ENCODE data around the gene MARF1. TPM values are rescaled to one million over a fixed set of nuclear protein-coding genes. Genes with fewer than 3 reads are reported as not detected.
"Not testable (repeated sequence)": the region's sequence is repeated elsewhere in the genome, so short reads cannot be mapped to it uniquely, and the experiment has no call there.

Gene MARF1
- total RNA-seq, 2 experiments from 2014 or later: 79.9 to 101 TPM

- DNase-seq: no peak
- Mint-ChIP-seq H3K4me3 (no peak overlapping the region), H3K4me1 (no peaks in the 10 kb centered on the region), H3K27me3 (no peaks in the 10 kb centered on the region), H3K36me3 (ENCODE audit: low read depth) (peaks cover 57% of the 10 kb centered on the region), H3K9me3 (no peaks in the 10 kb centered on the region), H3K27ac (no peak overlapping the region)
- CTCF ChIA-PET: no interaction called here
- POLR2A ChIA-PET: no interaction called here
Observed at GRCh38 chr16:15611610-15612009, 31.3 kb downstream of the MARF1 start.

- POLR2A ChIA-PET: no interaction called here
Observed at GRCh38 chr16:15610369-15610871, 32.5 kb downstream of the MARF1 start.

GRCh38 chr16:15609286-15609649 lies 33.7 kb downstream of the MARF1 start:
- ChIA-PET POLR2A (no interaction called here), CTCF (no interaction called here)
- H3K4me1 Mint-ChIP-seq: no peaks in the 10 kb centered on the region
- no peaks in the 10 kb centered on the region for H3K9me3 Mint-ChIP-seq
- peaks cover 63% of the 10 kb centered on the region for H3K36me3 Mint-ChIP-seq (ENCODE audit: low read depth)
- H3K27me3 Mint-ChIP-seq: no peaks in the 10 kb centered on the region
- H3K27ac Mint-ChIP-seq: no peak overlapping the region
- no peak for DNase-seq
- H3K4me3 Mint-ChIP-seq: no peak overlapping the region

More at GRCh38 chr16:15610369-15610871, 32.5 kb downstream of the MARF1 start:
- Mint-ChIP-seq H3K9me3 (no peaks in the 10 kb centered on the region), H3K27ac (no peak overlapping the region), H3K4me1 (no peaks in the 10 kb centered on the region), H3K27me3 (no peaks in the 10 kb centered on the region), H3K4me3 (no peak overlapping the region), H3K36me3 (ENCODE audit: low read depth) (peaks cover 59% of the 10 kb centered on the region)
- no peak for DNase-seq
- CTCF ChIA-PET: interaction anchor here (0.5 to 0.9 kb wide), 4 partner anchors 13 to 446 kb away, joined by 3 read pairs; no protein-coding TSS in a partner anchor

GRCh38 chr16:15608398-15609285 lies 34.3 kb downstream of the MARF1 start:
- ChIA-PET CTCF (interaction anchor here (0.6 to 1.9 kb wide), 2 partner anchors 12 to 182 kb away, joined by 3 to 7 read pairs; no protein-coding TSS in a partner anchor), POLR2A (no interaction called here)
- Mint-ChIP-seq H3K9me3 (no peaks in the 10 kb centered on the region), H3K4me1 (no peaks in the 10 kb centered on the region), H3K27ac (no peak overlapping the region), H3K4me3 (no peak overlapping the region), H3K27me3 (no peaks in the 10 kb centered on the region), H3K36me3 (ENCODE audit: low read depth) (peaks cover 64% of the 10 kb centered on the region)
- no peak for DNase-seq

GRCh38 chr16:15607700-15608396 lies 35.1 kb downstream of the MARF1 start:
- H3K4me1 Mint-ChIP-seq: no peaks in the 10 kb centered on the region
- H3K27ac Mint-ChIP-seq: no peak overlapping the region
- peaks cover 68% of the 10 kb centered on the region for H3K36me3 Mint-ChIP-seq (ENCODE audit: low read depth)
- no peaks in the 10 kb centered on the region for H3K9me3 Mint-ChIP-seq
- no peaks in the 10 kb centered on the region for H3K27me3 Mint-ChIP-seq
- DNase-seq: no peak
- ChIA-PET CTCF (interaction anchor here (0.6 to 1.9 kb wide), 3 partner anchors 11 to 183 kb away, joined by 3 to 7 read pairs (median 3); no protein-coding TSS in a partner anchor), POLR2A (no interaction called here)
- H3K4me3 Mint-ChIP-seq: no peak overlapping the region

GRCh38 chr16:15607221-15607699 lies 35.7 kb downstream of the MARF1 start:
- H3K36me3 Mint-ChIP-seq (ENCODE audit: low read depth): peaks cover 67% of the 10 kb centered on the region
- H3K27me3 Mint-ChIP-seq, H3K4me1 Mint-ChIP-seq, H3K27ac Mint-ChIP-seq, H3K4me3 Mint-ChIP-seq, POLR2A ChIA-PET, DNase-seq, H3K9me3 Mint-ChIP-seq: not testable (repeated sequence)
- CTCF ChIA-PET: interaction anchor here (1.2 to 1.9 kb wide), 2 partner anchors 11 to 25 kb away, joined by 3 to 7 read pairs; no protein-coding TSS in a partner anchor

GRCh38 chr16:15606518-15607220 lies 36.3 kb downstream of the MARF1 start:
- Mint-ChIP-seq H3K4me3 (no peak overlapping the region), H3K27ac (no peak overlapping the region), H3K4me1 (no peaks in the 10 kb centered on the region), H3K27me3 (no peaks in the 10 kb centered on the region), H3K9me3 (no peaks in the 10 kb centered on the region), H3K36me3 (ENCODE audit: low read depth) (peaks cover 70% of the 10 kb centered on the region)
- ChIA-PET POLR2A (no interaction called here), CTCF (interaction anchor here (0.6 to 1.9 kb wide), 4 partner anchors 10 to 66 kb away, joined by 3 to 7 read pairs (median 3); no protein-coding TSS in a partner anchor)
- DNase-seq: no peak

GRCh38 chr16:15605839-15606517 lies 37.0 kb downstream of the MARF1 start:
- no peak for DNase-seq
- Mint-ChIP-seq H3K4me3 (no peak overlapping the region), H3K27ac (peak overlapping the region; percentile 5), H3K27me3 (no peaks in the 10 kb centered on the region), H3K36me3 (ENCODE audit: low read depth) (peaks cover 74% of the 10 kb centered on the region), H3K4me1 (no peaks in the 10 kb centered on the region), H3K9me3 (no peaks in the 10 kb centered on the region)
- ChIA-PET POLR2A (no interaction called here), CTCF (interaction anchor here (0.6 to 1.6 kb wide), 2 partner anchors 19 to 65 kb away, joined by 3 read pairs; no protein-coding TSS in a partner anchor)

GRCh38 chr16:15604460-15605440 lies 38.2 kb downstream of the MARF1 start:
- CTCF ChIA-PET: interaction anchor here (0.7 to 1.6 kb wide), 2 partner anchors 18 kb away, joined by 3 to 4 read pairs; no protein-coding TSS in a partner anchor
- DNase-seq: no peak
- Mint-ChIP-seq H3K27me3 (no peaks in the 10 kb centered on the region), H3K4me1 (no peaks in the 10 kb centered on the region), H3K27ac (no peak overlapping the region), H3K9me3 (no peaks in the 10 kb centered on the region), H3K4me3 (no peak overlapping the region), H3K36me3 (ENCODE audit: low read depth) (peaks cover 78% of the 10 kb centered on the region)
- POLR2A ChIA-PET: no interaction called here

GRCh38 chr16:15602285-15603044 lies 40.5 kb downstream of the MARF1 start:
- ChIA-PET CTCF (no interaction called here), POLR2A (no interaction called here)
- Mint-ChIP-seq H3K4me3 (no peak overlapping the region), H3K9me3 (no peaks in the 10 kb centered on the region), H3K36me3 (ENCODE audit: low read depth) (peaks cover 73% of the 10 kb centered on the region), H3K27ac (no peak overlapping the region), H3K27me3 (no peaks in the 10 kb centered on the region), H3K4me1 (no peaks in the 10 kb centered on the region)
- no peak for DNase-seq

Measured in activated CD4-positive, alpha-beta T cell treated with anti-CD3 and anti-CD28 coated beads, Interleukin-2, amount 10 ng/mL, durations not matched to agents 7 days and 5 days (primary cell).